Naive thymus-derived CD4-positive, alpha-beta T cell (primary cell): ENCODE data around the gene GLP2R. TPM values are rescaled to one million over a fixed set of nuclear protein-coding genes. Genes with fewer than 3 reads are reported as not detected.
"Not testable (repeated sequence)": the region's sequence is repeated elsewhere in the genome, so short reads cannot be mapped to it uniquely, and the experiment has no call there.

Source experiments
- ATAC-seq: fragments of 150-1000 bp; cut with Tn5 transposase; 2 replicates; pipeline ENCODE4 v1.10.0; 2021; ENCODE audit warnings: mild to moderate bottlenecking, moderate library complexity
- CTCF ChIA-PET: fragments of 350-600 bp; sonication (Branson Sonifier 250); formaldehyde crosslinking; loops from one replicate; lab custom pipeline; 2021; ENCODE audit warnings: antibody characterized with exemption; lab: Charles Lee
- POLR2A ChIA-PET: fragments of 350-600 bp; sonication (Branson Sonifier 250); formaldehyde crosslinking; loops from one replicate; lab custom pipeline; 2021; ENCODE audit warnings: antibody characterized with exemption, inconsistent platforms; lab: Charles Lee
- DNase-seq, 9 donors: peaks; one replicate each; pipeline versions ENCODE4 v3.0.0 to v3.0.0-alpha.2; 2020 to 2022; ENCODE audit warnings: mixed read lengths in 1 of 9
- H3K27ac ChIP-seq: one replicate; pipeline ENCODE4 v1.7.0; 2013; ENCODE audit warnings: mild to moderate bottlenecking, low read depth, low read length, moderate library complexity
- H3K27me3 ChIP-seq, 2 donors: one replicate each; pipeline ENCODE4 v1.7.0; 2013; ENCODE audit warnings: low read length in 2 of 2, mild to moderate bottlenecking in 2 of 2, moderate library complexity in 2 of 2; ENCODE audit not compliant: control insufficient read depth in 2 of 2, insufficient read depth in 2 of 2
- H3K36me3 ChIP-seq, 3 experiments: 1 replicate in 2 of 3; 2 replicates in 1 of 3; pipeline ENCODE4 v1.7.0; 2013; ENCODE audit warnings: low read length in 3 of 3, mild to moderate bottlenecking in 3 of 3, moderate library complexity in 1 of 3; ENCODE audit not compliant: insufficient read depth in 3 of 3, control insufficient read depth in 2 of 3
- H3K4me1 ChIP-seq, 2 donors: one replicate each; pipeline ENCODE4 v1.7.0; 2013; ENCODE audit warnings: low read length in 2 of 2, mild to moderate bottlenecking in 2 of 2, moderate library complexity in 1 of 2; ENCODE audit not compliant: control insufficient read depth in 2 of 2, insufficient read depth in 2 of 2
- H3K4me3 ChIP-seq: 2 replicates; pipeline ENCODE4 v1.7.0; 2013; ENCODE audit warnings: mild to moderate bottlenecking, low read length
- H3K9me3 ChIP-seq, 3 experiments: 1 replicate in 2 of 3; 2 replicates in 1 of 3; pipeline ENCODE4 v1.7.0; 2013; ENCODE audit warnings: low read length in 3 of 3; ENCODE audit not compliant: control insufficient read depth in 2 of 3
- H3K27ac Mint-ChIP-seq, 9 donors: one replicate each; pipeline ENCODE4 v1.8.0; 2020 to 2022; ENCODE audit warnings: mixed read lengths in 9 of 9, mild to moderate bottlenecking in 8 of 9, moderate library complexity in 5 of 9, inconsistent platforms in 2 of 9
- H3K27me3 Mint-ChIP-seq, 5 donors: one replicate each; pipeline ENCODE4 v1.8.0; 2021 to 2022; ENCODE audit warnings: mixed read lengths in 5 of 5, mild to moderate bottlenecking in 1 of 5
- H3K36me3 Mint-ChIP-seq, 5 donors: one replicate each; pipeline ENCODE4 v1.8.0; 2020 to 2022; ENCODE audit warnings: mixed read lengths in 5 of 5, mild to moderate bottlenecking in 3 of 5, inconsistent platforms in 1 of 5
- H3K4me1 Mint-ChIP-seq, 7 donors: one replicate each; pipeline ENCODE4 v1.8.0; 2020 to 2022; ENCODE audit warnings: mixed read lengths in 7 of 7, mild to moderate bottlenecking in 3 of 7, inconsistent platforms in 1 of 7
- H3K4me3 Mint-ChIP-seq, 10 donors: one replicate each; pipeline ENCODE4 v1.8.0; 2020 to 2022; ENCODE audit warnings: mild to moderate bottlenecking in 10 of 10, mixed read lengths in 10 of 10, moderate library complexity in 6 of 10, inconsistent platforms in 2 of 10
- H3K9me3 Mint-ChIP-seq, 11 donors: one replicate each; pipeline ENCODE4 v1.8.0; 2020 to 2022; ENCODE audit warnings: mixed read lengths in 11 of 11, mild to moderate bottlenecking in 4 of 11, inconsistent platforms in 1 of 11, moderate library complexity in 1 of 11
- intact Hi-C, 2 donors: fragments of 100-400 bp; cut with micrococcal nuclease; formaldehyde crosslinking; loops; one replicate each; pipeline ENCODE4 v1.15.1; 2023
- polyA plus RNA-seq, 2 donors: library from polyadenylated mRNA; unstranded; fragments of 300-500 nt; fragmentation: Illumina TruSeq; gene quantifications; one replicate each; pipeline ENCODE4 v1.2.3, GENCODE V29; 2021
- total RNA-seq, 6 experiments: library from RNA in 5 of 6; stranded (reverse) in 5 of 6; gene quantifications; 1 replicate in 5 of 6; 2 replicates in 1 of 6; pipeline ENCODE4 v1.2.3 and lab custom pipeline; 2021 to 2026

GLP2R gene
- total RNA-seq = not detected
- polyA plus RNA-seq = not detected
- total RNA-seq (lab: John Stamatoyannopoulos, UW) = not detected

GRCh38 chr17:9825641-9826150 is at the start of gene GLP2R:
Gene GLP2R, plus strand, starts transcription at chr17:9825924. Its CDS starts 140 bp downstream, at chr17:9826064.
- H3K4me1 ChIP-seq = no peaks in the 10 kb centered on the region
- H3K27ac ChIP-seq = no peak within 1 kb of the TSS
- ATAC-seq (no peak), DNase-seq (no peak)
- H3K4me3 Mint-ChIP-seq = no peak within 1 kb of the TSS
- no peak within 1 kb of the TSS for H3K27ac Mint-ChIP-seq
- H3K4me1 Mint-ChIP-seq = no peaks in the 10 kb centered on the region
- peaks cover 0 to 5% (median 3%) of the 10 kb centered on the region in 11 donors for H3K9me3 Mint-ChIP-seq
- no peak within 1 kb of the TSS for H3K4me3 ChIP-seq
- H3K9me3 ChIP-seq = no peaks in the 10 kb centered on the region
- intact Hi-C loops = no loop called here
- no peaks in the 10 kb centered on the region for H3K36me3 ChIP-seq
- no peaks in the 10 kb centered on the region for H3K36me3 Mint-ChIP-seq
- peaks cover 0 to 45% (median 18%) of the 10 kb centered on the region in 5 donors for H3K27me3 Mint-ChIP-seq
- no peaks in the 10 kb centered on the region for H3K27me3 ChIP-seq
- CTCF ChIA-PET = no interaction called here
- POLR2A ChIA-PET = no interaction called here

DNA sequence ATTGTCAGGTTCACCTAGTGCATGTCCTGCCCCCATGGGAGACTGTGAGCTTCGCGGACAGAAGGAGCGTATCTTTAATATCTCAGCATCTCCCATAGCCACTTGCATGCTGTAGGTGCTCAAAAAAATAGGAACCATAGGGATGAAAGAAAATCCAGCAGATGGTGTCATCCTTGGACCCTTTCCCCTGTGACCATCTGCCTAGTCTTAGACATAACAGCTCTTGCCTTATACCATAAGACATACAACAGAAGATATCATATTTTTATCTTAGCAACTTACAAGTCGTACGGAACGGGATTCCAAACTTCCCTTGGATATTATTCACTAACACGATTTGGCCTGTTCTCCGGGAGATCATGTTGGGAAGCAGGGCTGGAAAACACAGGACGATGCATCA is 48.8 kb upstream of the GLP2R start:
- Histone ChIP-seq H3K27me3 (no peaks in the 10 kb centered on the region), H3K4me3 (no peak overlapping the region), H3K36me3 (no peaks in the 10 kb centered on the region), H3K27ac (no peak overlapping the region), H3K4me1 (no peaks in the 10 kb centered on the region), H3K9me3 (no peaks in the 10 kb centered on the region)
- Mint-ChIP-seq H3K27me3 (peaks cover 0 to 34% (median 10%) of the 10 kb centered on the region in 5 donors), H3K4me3 (no peak overlapping the region), H3K36me3 (no peaks in the 10 kb centered on the region), H3K4me1 (no peaks in the 10 kb centered on the region), H3K27ac (no peak overlapping the region), H3K9me3 (peaks cover 0 to 6% (median 0%) of the 10 kb centered on the region in 11 donors)
- DNase-seq (no peak), ATAC-seq (no peak)
- intact Hi-C loops = no loop called here
- CTCF ChIA-PET = no interaction called here
- POLR2A ChIA-PET = no interaction called here

DNA sequence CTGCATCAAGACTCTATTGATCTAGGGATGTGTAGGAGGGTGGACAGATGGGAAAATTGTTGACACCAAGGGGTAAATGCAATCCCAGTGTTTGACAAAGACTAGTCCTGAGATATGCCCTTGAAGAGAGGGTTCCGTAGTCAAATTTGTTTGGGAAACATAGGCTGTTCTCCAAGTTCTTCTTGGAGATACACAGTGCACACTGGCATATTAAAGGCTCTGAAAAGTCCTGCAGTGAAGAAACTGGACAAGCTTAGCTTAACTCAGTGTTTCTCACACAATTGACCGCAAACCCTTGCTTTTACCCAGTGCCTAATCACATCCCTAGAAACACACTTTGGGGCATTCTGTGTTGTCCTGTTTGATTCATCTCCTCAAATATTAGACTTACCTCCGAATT is 45.2 kb upstream of the GLP2R start:
- no peaks in the 10 kb centered on the region for H3K36me3 ChIP-seq
- ATAC-seq (no peak), DNase-seq (no peak)
- CTCF ChIA-PET = no interaction called here
- Mint-ChIP-seq H3K27me3 (peaks cover 0 to 51% (median 22%) of the 10 kb centered on the region in 5 donors), H3K4me1 (no peaks in the 10 kb centered on the region), H3K4me3 (no peak overlapping the region), H3K9me3 (peaks cover 0 to 9% (median 0%) of the 10 kb centered on the region in 11 donors), H3K36me3 (no peaks in the 10 kb centered on the region), H3K27ac (no peak overlapping the region)
- intact Hi-C loops = no loop called here
- H3K27me3 ChIP-seq = no peaks in the 10 kb centered on the region
- H3K4me1 ChIP-seq = no peaks in the 10 kb centered on the region
- POLR2A ChIA-PET = no interaction called here
- H3K27ac ChIP-seq = no peak overlapping the region
- H3K9me3 ChIP-seq = no peaks in the 10 kb centered on the region
- H3K4me3 ChIP-seq = no peak overlapping the region

DNA sequence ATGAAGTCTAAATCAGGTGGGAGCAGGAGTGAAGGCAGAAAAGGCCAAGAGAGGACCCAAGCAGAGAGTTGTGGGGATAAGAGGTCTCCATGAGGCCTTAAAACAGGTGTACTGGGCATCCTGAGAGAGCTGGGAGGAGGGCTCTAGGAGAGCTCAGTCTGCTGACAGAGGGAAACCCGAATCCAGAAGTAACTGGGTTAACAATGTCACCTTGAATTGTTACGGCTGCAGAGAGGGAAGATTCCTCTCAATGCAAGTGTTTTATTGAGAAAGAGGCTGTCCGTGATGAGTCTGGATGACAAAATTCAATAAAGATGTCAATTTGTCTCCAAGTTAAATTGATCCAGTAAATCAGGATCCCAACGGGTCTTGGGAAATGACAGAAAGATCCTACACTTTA is 42.7 kb upstream of the GLP2R start:
- peaks cover 0 to 3% (median 0%) of the 10 kb centered on the region in 11 donors for H3K9me3 Mint-ChIP-seq
- H3K36me3 ChIP-seq = no peaks in the 10 kb centered on the region
- DNase-seq (no peak), ATAC-seq (no peak)
- no peak overlapping the region for H3K27ac ChIP-seq
- ChIA-PET POLR2A (no interaction called here), CTCF (no interaction called here)
- no peaks in the 10 kb centered on the region for H3K27me3 ChIP-seq
- peaks cover 0 to 43% (median 18%) of the 10 kb centered on the region in 5 donors for H3K27me3 Mint-ChIP-seq
- no peak overlapping the region for H3K4me3 ChIP-seq
- H3K27ac Mint-ChIP-seq = no peak overlapping the region
- no peaks in the 10 kb centered on the region for H3K36me3 Mint-ChIP-seq
- intact Hi-C loops = no loop called here
- H3K4me3 Mint-ChIP-seq = no peak overlapping the region
- H3K9me3 ChIP-seq = no peaks in the 10 kb centered on the region
- H3K4me1 ChIP-seq = no peaks in the 10 kb centered on the region
- no peaks in the 10 kb centered on the region for H3K4me1 Mint-ChIP-seq

- POLR2A ChIA-PET, H3K27ac Mint-ChIP-seq, H3K9me3 Mint-ChIP-seq, intact Hi-C loops, H3K27me3 ChIP-seq, H3K27ac ChIP-seq, ATAC-seq, H3K9me3 ChIP-seq, H3K4me3 Mint-ChIP-seq, H3K4me1 ChIP-seq, H3K4me3 ChIP-seq, H3K4me1 Mint-ChIP-seq, DNase-seq, H3K36me3 ChIP-seq, H3K36me3 Mint-ChIP-seq, CTCF ChIA-PET: not testable (repeated sequence)
- H3K27me3 Mint-ChIP-seq = peaks cover 0 to 44% (median 18%) of the 10 kb centered on the region in 5 donors
Measured at GRCh38 chr17:9783465-9783864, 42.3 kb upstream of the GLP2R start.

- Histone ChIP-seq H3K4me3 (no peak overlapping the region), H3K4me1 (no peaks in the 10 kb centered on the region), H3K27me3 (no peaks in the 10 kb centered on the region), H3K36me3 (no peaks in the 10 kb centered on the region), H3K27ac (no peak overlapping the region), H3K9me3 (no peaks in the 10 kb centered on the region)
- Mint-ChIP-seq H3K36me3 (no peaks in the 10 kb centered on the region), H3K27ac (no peak overlapping the region), H3K9me3 (peaks cover 0 to 3% (median 0%) of the 10 kb centered on the region in 11 donors), H3K4me3 (no peak overlapping the region), H3K4me1 (no peaks in the 10 kb centered on the region), H3K27me3 (peaks cover 0 to 51% (median 19%) of the 10 kb centered on the region in 5 donors)
- CTCF ChIA-PET = no interaction called here
- intact Hi-C loops = no loop called here
- POLR2A ChIA-PET = no interaction called here
- ATAC-seq (no peak), DNase-seq (no peak)
Measured at GRCh38 chr17:9784544-9784943, 41.2 kb upstream of the GLP2R start.

DNA sequence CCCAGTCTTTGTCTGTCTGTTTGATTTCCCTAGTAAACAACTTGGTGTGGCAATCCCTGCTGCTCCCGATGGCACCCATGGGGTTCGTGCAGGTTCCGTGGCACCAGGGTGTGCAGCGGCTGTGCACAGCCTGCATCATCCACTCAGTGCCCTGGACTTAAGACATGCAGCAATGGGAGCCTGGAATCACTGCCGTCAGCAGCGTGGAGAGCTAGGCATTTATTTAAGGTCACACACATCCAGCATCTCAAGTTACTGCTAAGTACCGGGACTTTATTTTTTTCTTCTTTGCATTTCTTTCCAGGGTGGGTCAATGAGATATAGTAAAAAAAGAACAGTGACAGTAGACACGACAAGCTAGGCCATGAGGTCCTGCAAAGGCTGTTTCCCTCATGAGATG is 37.1 kb upstream of the GLP2R start:
- H3K27ac Mint-ChIP-seq = no peak overlapping the region
- H3K27me3 Mint-ChIP-seq = peaks cover 0 to 24% (median 0%) of the 10 kb centered on the region in 5 donors
- H3K4me3 Mint-ChIP-seq = no peak overlapping the region
- Histone ChIP-seq H3K27ac (no peak overlapping the region), H3K4me1 (no peaks in the 10 kb centered on the region), H3K4me3 (no peak overlapping the region), H3K36me3 (no peaks in the 10 kb centered on the region), H3K27me3 (no peaks in the 10 kb centered on the region), H3K9me3 (no peaks in the 10 kb centered on the region)
- ATAC-seq (no peak), DNase-seq (no peak)
- H3K9me3 Mint-ChIP-seq = no peaks in the 10 kb centered on the region
- ChIA-PET CTCF (no interaction called here), POLR2A (no interaction called here)
- no peaks in the 10 kb centered on the region for H3K36me3 Mint-ChIP-seq
- H3K4me1 Mint-ChIP-seq = no peaks in the 10 kb centered on the region
- intact Hi-C loops = no loop called here
